ENCODE measurements around the gene ING5. TPM values are rescaled to one million over a fixed set of nuclear protein-coding genes. Genes with fewer than 3 reads are reported as not detected.
"Not testable (repeated sequence)": the region's sequence is repeated elsewhere in the genome, so short reads cannot be mapped to it uniquely, and the experiment has no call there.

Gene ING5
- total RNA-seq, 1 experiment from 2014 or later, result 9.1 TPM

DNA sequence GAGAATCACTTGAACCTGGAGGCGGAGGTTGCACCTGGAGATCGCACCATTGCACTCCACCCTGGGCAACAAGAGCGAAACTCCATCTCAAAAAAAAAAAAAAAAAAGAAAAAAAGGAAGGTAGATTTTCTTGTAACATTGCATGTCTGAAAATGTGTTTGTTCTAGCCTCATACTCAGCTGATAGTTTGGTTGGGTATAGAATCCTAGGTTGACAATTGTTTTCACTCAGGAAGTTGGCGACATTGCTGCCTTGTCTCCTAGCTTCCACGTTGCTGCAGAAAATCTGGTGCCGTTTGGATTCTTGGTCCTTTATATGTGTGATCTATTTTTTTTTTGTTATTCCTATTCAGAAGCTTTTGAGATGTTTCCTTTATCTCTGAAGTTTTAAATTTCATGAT, 4.7 kb downstream of the ING5 start:
- no peak for DNase-seq (ENCODE audit: low spot score)

DNA sequence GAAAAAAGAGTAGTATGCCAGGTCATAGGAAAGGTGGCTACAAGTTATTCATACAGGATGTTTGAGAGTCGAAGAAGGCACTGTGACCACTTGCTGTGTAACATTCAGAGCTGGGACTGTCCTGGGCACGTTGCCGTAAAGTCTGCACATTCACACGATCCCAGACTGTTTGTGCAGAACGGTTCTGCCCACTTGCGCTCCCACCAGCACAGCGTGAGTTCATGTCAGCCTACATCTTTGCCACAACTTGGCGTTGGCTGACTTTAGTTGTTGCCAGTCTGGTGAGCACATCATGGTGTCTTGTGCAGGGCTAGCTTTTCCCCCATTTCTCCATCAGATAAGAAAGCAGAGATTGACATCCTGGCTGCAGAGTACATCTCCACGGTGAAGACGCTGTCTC, 7.0 kb downstream of the ING5 start:
- no peak for DNase-seq (ENCODE audit: low spot score)

DNA sequence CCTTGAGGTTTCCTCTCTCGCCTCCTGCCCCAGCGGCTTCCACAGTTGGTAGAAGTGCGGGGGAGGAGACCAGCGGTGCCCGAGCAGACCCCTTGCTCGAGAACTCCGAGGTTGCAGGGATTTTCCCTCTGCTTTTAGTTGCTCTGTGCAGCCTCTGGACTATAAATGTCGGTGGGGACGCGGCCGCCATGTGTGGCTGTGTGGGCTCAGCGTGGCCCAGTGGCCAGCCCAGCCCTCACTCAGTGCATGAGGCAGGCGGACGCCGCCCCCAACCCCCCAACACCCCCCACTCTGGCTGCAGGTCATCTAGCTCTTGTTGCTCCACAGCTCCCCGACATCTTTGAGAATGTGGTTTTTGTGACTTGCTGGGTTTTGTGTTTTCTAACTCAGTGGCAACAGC, 17.3 kb downstream of the ING5 start:
- DNase-seq (ENCODE audit: low spot score), result no peak

DNA sequence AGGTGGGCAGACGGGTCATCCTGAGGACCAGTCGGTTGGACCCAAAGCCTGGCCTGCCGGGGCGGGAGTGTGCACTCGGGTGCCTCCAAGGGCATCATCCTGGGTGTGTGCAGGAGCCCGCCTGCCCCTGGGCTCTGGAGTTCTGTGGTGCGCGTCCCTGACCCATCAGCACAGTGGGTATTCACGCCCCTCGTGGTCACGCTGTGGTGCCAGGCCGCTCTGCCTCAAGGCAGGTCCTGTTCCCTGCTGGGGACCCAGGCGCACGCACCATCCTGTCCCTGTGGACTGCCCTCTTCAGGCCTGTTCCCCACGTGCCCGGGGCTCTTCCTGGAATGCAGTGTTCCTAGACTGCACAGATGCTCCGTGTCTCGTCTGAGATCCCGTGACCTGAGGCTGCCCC, 18.3 kb downstream of the ING5 start:
- DNase-seq (ENCODE audit: low spot score), result no peak

DNA sequence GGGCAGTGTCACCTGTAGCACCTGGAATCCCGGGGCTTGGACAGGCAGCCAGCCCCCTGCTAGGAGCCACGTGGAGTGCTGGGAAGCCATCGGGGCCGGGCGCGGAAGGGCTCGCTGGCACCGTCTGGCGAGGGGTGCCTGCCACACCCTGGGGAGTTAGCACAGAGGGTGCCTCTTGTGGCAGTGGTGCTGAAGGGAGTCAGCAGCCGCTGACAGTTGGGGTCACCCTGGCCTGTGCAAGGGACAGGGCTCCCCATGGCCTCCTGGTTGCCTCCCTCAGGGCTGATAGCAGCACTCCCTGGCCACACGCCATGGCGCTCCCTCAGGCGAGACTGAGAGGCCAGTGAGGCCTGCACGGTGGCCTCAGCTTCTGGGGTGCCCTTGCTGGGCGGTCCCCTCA, 18.7 kb downstream of the ING5 start:
- no peak for DNase-seq (ENCODE audit: low spot score)

DNA sequence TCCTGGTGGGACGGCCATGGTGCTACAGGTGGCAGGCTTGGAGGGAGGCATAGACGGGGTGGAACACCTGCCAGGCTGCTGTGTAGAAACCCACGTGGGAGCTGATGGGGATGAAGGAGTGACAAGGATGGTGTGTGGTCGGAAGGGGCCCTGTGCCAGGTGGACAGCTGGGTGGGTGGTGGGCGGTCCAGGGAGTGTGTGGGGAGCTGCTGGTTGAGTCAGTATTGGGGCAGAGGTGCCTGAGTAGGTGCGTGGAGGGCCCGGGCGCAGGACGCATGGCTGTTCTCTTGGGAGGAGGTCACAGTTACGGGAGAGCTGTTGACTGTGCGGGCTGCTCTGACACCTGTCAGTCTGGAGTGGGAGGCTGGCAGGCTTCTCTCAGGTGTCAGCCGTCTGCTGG, 20.0 kb downstream of the ING5 start:
- DNase-seq (ENCODE audit: low spot score), result no peak

DNA sequence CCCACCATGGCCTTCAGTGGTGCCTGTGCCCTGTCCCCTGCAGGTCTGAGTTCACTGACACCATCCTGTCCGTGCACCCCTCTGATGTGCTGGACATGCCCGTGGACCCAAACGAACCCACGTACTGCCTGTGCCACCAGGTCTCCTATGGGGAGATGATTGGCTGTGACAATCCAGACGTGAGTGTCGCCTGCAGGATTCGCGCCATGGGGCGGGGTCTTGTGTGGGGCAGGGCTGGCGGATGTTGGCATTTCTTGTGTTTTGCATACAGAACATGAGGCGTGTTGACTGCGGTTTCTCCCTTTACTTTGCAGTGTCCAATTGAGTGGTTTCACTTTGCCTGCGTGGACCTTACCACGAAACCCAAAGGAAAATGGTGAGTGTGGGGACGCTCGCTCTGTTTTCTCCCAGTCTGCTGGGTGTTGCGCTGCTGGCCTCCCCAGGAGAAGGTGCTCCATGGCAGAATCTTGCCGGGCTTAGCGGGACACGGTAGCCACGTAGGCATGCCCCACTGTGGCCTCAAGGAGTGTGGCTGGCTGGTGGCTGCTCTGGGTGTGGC, 21.1 kb downstream of the ING5 start:
- peak; percentile 4 for DNase-seq (ENCODE audit: low spot score)

DNA sequence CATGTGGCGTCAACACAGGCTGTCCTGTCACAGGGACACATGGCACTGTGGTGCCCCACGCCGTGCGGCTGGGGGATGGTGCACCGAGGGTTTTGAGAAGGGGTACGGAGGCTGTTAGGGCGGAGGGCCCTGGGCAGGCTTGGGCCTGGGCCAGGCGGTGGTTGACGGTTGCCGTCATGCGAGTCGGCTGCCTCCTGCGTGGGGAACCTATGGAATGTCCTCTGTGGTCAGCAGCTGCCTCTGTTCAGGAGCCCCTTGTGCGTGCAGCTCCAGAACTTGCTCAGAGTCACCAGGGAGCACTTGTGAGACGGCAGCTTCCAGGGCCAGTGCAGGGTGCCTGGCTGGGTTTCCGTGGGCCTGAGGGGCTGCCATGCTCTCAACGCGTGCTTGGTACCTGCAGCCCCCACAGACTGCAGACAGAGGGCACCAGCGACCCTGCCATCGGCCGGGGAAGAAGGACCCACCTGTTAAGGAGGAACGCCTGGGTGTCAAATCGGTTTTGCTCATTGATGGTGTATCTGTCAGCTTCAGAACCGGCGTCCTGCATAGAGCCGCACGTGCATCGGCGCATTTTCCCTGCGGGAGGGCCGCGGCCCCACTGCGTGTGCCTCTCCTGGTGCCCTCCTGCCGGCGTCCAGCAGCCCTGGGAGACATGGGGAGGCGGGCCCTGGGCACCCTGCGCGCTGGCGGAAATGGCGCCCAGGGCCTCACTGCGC, 22.6 kb downstream of the ING5 start:
- peak; percentile 3 for DNase-seq (ENCODE audit: low spot score)

DNA sequence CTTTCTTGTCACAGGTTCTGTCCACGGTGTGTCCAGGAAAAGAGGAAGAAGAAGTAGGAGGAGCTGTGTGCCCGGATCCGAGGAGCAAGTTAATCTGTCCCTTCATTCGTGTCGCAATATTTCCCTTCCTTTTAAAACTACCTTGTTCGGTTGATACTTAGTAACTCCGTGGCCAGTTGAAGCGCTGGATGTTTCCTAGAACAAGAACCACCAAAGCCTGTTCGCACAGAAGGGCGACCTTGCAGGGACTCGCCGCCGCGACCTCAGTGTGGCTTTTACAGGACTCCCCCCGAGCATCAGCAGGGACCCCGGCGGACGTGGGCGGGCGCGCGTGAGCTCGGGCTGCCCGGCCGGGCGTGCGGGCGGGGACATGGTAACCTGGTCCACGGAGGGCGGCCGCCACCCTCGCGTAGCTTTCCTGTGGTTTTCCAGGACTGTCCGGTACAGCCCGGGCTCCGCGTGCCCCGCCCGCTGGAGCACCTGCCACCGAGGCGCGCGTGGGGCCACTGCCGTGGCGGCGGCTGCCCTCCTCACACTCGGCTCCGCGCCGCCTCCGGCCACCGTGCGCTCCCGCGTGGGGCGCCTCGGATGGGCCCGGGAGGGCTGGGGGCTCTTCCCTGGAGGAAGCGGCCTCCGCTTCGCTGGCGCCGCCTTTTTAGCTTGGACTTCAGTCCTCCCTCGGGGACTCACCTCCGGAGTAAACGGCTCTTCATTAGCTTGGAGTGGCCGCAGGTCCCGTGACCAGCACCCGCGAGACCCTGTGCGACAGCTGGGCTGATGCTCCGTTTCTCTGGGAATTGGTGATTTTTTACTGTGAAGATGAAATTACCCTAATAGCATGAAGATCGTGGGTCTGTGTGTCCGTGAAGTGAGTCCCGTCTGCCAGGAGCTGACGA, 23.4 kb downstream of the ING5 start:
- peak; percentile 1 for DNase-seq (ENCODE audit: low spot score)

DNA sequence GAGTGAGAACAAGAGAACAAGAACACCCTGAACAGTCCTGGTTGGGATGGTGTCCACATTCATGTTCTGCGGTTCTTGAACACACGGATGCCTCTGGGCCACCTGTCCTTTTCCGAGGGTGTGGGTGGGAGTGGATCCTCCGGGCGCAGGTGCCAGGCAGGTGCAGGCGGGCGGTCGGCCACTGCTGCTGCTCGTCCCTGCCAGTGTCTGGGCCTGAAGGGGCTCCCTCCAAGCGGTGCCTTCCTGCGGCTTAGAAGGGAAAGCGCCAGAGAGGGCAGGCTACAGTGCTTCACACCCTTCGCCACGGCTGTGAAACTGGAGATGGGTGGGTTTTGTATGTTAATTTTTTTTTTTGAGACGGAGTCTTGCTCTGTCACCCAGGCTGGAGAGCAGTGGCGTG, 24.6 kb downstream of the ING5 start:
- DNase-seq (ENCODE audit: low spot score), result peak; percentile 1

DNA sequence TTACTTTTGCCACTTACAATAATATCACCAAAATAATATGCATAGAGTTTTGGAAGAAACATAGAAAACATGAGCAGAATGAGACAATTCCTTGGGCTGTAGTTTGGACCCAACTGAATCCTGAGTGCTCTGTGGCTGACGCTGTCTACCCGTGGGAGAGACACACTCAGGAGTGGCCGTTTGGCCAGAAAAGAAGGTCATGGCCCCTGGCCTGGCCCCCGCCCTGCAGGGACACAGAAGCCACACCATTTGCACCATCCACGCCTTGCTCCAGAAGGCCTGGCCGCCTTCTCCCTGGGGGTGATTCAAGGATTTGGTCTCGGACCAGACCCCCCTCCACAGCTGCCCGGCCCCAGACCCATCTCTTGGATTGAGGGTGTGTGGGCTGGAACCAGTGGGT, 26.2 kb downstream of the ING5 start:
- DNase-seq (ENCODE audit: low spot score), result no peak

DNA sequence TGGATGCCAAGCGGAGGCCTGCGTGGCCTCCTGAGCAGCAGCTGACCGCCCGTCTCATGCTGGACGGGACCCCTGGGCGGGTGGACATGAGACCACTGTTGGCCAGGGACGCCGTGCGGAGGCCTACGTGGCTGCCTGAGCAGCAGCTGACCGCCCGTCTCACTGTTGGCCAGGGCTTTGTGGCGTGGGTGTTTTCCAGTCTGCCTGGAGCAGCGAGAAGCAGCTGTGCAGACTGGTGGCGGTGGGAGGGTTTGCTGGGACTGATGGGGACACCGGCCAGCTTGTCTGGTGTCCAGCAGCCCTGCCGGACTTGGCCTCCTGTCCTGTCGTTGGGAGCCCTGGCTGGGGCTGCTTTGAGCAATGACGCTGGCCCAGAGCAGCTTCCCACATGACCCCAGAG, 26.8 kb downstream of the ING5 start:
- no peak for DNase-seq (ENCODE audit: low spot score)

DNA sequence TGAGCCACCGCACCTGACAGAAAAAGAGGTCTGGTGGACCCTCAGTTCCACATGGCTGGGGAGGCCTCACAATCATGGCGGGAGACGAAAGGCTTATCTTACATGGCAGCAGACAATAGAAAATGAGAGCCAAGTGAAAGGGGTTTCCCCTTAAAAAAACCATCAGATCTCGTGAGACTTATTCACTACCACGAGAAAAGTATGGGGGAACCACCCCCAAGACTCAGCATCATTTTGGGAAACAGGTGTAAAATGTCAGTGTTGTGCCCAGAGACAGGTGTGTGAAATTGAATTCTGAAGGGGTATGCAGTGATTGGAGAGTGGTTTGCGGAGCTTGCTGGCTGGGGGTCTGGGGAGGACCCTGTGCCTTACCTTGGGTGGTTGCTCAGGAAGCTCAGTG, 28.0 kb downstream of the ING5 start:
- no peak for DNase-seq (ENCODE audit: low spot score)

DNA sequence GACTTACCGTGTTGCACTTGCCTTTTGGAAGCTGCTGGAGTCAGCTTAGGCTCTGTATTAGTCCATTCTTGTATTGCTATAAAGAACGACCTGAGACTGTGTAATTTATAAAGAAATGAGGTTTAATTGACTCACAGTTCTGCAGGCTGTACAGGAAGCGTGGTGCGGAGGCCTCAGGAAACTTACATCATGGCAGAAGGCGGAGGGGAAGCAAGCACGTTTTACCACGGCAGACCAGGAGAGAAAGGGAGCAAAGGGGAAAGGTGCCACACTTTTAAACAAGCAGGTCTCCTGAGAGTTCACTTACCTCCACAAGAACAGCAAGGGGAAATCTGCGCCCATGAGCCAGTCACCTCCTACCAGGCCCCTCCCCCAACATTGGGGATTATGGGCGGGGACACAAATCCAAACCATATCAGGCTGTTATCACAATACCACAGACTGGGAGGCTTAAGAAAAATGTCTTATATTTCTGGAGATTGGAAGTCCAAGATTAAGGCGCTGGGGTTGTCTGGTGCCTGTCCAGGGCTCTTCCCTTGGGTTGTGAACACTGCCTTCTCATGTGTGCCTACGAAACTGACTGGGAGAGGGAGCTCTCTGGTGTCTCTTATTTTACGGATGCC, 28.9 kb downstream of the ING5 start:
- DNase-seq (ENCODE audit: low spot score), result no peak

DNA sequence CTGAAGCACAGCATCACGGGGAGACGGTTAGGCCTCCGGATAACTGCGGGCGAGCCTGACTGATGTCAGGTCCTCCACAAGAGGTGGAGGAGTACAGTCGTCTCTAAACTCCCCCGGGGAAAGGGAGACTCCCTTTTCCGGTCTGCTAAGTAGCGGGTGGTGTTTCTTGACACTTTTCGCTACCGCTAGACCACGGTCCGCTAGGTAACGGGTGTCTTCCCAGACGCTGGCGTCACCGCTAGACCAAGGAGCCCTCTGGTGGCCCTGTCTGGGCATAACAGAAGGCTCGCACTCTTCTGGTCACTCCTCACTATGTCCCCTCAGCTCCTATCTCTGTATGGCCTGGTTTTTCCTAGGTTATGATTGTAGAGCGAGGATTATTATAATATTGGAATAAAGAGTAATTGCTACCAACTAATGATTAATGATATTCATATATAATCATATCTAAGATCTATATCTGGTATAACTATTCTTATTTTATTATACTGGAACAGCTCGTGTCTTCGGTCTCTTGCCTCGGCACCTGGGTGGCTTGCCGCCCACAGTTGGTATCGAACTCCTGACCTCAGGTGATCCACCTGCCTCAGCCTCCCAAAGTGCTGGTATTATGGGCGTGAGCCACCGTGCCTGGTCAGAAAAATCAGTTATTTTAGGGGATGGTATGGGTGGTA, 30.8 kb downstream of the ING5 start:
- not testable (repeated sequence) for DNase-seq (ENCODE audit: low spot score)

DNA sequence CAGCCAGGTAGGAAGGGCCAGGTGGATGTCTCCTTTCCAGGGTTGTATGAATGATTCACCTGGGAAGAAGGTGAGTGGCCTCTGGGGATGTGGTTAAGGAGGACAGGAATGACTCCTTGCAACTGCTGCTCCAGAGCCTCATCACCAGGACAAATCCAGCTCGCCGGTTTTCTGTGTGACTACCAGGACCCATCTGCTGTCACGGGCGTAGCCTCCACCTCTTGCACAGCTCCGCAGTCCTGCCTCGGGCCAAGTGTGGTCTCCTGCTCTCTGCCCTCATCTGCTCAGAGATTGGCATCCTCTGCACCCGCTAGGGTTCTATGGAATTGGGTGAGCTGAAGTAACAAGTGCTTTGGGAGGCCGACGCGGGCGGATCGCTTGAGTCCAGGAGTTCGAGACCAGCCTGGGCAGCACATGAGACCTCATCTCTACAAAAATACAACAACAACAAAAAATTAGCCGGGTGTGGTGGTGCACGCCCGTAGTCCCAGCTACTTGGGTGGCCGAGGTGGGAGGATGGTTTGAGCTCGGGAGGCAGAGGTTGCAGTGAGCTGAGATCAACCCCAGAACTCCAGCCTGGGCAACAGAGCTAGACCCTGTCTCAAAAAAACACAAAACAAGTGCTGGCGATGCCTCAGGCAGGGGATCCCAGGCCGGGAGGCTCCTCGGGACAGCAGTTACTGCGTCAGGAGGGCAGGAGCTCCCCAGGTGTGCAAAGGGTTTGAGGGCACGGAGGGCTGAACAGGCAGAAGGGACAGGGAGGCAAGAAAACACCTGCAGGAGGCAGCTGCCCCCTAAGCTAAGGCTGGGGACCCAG, 31.8 kb downstream of the ING5 start:
- DNase-seq (ENCODE audit: low spot score), result no peak

DNA sequence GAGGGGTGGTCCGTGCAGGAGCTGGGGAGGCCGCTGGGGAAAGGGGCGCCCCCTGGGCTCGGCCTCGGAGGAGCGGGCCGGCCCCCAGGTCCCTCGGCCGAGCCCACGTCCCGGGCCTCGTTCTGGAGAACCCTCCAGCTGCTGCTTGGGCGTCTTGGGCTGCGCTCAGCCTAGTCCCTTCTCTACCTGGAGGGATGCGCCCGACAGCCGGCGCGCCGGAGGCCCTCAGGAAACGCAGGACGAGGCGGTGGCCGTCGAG, 32.3 kb downstream of the ING5 start:
- no peak for DNase-seq (ENCODE audit: low spot score)

DNA sequence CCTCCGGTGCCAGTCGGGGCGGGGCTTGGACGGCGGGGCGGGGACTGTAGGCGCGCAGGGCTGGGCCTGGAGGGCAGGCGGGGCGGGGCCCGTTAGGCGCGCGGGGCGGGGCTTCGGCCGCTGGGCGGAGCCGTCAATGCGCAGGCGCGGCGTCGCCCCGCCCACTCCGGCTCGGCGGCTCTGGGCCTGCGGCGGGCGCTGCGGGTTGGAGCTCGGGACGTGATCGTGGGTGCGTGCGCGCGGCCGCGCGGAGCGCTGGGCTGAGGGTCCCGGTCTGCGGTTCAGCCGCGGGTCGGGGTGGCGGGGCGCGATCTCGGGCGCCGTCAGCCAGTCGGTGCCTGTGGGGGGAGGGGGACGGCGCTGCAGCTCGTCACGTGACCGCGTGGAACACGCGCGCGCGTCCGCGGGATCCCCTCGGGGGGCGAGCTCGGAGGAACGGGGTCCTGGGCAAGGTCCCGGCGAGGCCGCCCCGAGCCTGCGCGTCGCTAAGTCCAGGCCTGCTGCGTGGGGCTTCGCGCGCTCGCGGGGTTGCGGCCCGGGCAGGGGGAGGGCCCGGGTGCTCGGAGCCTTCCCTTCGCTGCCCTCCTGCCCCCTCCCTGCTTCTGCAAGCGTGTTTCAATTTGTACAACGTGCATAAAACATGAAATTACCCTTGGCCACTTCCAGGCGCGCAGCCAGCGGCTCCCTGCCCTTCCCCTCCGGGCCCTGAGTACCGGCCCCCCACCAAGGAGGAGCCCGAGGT, 32.8 kb downstream of the ING5 start, which contains the start of gene D2HGDH:
D2HGDH (plus strand) TSS at position 164 of the 742 bp plus-strand sequence. CDS start 595 bp downstream, outside the sequence.
- peak; percentile 57 for DNase-seq (ENCODE audit: low spot score)

DNA sequence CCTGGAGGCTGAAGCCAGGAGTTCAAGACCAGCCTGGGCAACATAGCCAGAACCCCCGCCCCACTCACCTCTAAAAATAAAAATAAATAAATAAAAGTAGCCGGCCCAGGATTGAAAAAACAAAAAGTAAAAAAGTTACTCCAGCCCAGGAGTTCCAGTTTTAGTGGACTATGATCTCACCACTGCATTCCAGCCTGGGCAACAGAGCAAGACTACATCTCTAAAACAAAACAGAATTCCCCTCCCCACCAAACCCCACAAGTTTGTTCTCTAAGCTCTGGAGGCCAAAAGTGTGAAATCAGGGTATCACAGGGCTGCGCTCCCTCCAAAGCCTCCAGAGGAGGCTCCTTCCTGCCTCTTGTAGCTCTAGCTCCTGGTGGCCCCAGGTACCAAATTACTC, 34.3 kb downstream of the ING5 start:
- DNase-seq (ENCODE audit: low spot score), result no peak

DNA sequence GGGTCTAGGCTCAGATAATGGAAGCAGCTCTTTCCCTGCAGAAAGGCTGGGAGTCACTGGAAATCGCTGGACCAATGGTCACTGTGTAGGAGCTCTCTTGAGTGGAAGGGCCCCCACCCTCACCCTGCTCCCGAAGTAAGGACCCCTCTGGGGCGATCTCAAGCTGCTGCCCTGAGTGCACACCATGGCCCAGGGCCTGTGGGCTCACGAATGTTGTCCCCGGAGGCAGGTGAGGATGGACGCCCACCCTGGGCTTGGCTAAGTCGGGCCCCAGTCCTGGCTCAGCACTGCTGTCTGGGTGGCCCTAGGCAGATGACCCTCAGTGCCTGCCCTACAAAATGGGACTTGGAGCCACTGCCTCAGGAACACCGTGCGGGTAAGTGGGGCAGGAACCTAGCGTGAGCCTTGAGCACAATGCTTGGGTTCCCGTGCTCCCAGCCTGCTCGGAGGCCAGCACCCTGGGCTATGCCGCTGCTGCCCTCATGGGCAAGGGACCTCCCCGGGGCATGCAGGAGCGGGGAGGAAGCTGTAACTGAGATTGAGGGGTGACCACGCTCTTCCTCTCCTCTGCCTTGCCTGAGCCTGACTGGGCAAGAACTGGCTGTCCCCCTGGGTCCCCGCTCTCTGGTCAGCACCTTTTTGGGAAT, 36.3 kb downstream of the ING5 start:
- no peak for DNase-seq (ENCODE audit: low spot score)
